ENCODE results near the gene NFKB1.

NFKB1 gene

GRCh38 chr4:102518703-102519131 is 17.6 kb downstream of the NFKB1 start:
- H3K27me3 ChIP-seq (ENCODE audit: low read depth, low read length), result no peaks in the 10 kb centered on the region
- no peaks in the 10 kb centered on the region for H3K36me3 ChIP-seq (ENCODE audit: control insufficient read depth in 1 of 2, insufficient read depth in 2 of 2, low read length in 2 of 2)
- no peak overlapping the region for H3K27ac ChIP-seq (ENCODE audit: low read length)
- H3K9me3 ChIP-seq (ENCODE audit: control insufficient read depth in 1 of 2, low read length in 2 of 2), result no peaks in the 10 kb centered on the region
- peaks cover 4 to 14% of the 10 kb centered on the region in 2 donors for H3K4me1 ChIP-seq (ENCODE audit: control insufficient read depth in 1 of 2, insufficient read depth in 2 of 2, low read length in 2 of 2)
- no peak overlapping the region for H3K4me3 ChIP-seq (ENCODE audit: low read depth in 1 of 2, low read length in 2 of 2)

- no peaks in the 10 kb centered on the region for H3K9me3 ChIP-seq (ENCODE audit: control insufficient read depth in 1 of 2, low read length in 2 of 2)
- H3K36me3 ChIP-seq (ENCODE audit: control insufficient read depth in 1 of 2, insufficient read depth in 2 of 2, low read length in 2 of 2), result no peaks in the 10 kb centered on the region
- no peak overlapping the region for H3K27ac ChIP-seq (ENCODE audit: low read length)
- peaks cover 4 to 14% of the 10 kb centered on the region in 2 donors for H3K4me1 ChIP-seq (ENCODE audit: control insufficient read depth in 1 of 2, insufficient read depth in 2 of 2, low read length in 2 of 2)
- no peak overlapping the region for H3K4me3 ChIP-seq (ENCODE audit: low read depth in 1 of 2, low read length in 2 of 2)
- H3K27me3 ChIP-seq (ENCODE audit: low read depth, low read length), result no peaks in the 10 kb centered on the region
Measured at GRCh38 chr4:102519925-102520324, 18.8 kb downstream of the NFKB1 start.

GRCh38 chr4:102521570-102521969 is 20.4 kb downstream of the NFKB1 start:
- Histone ChIP-seq H3K36me3 (ENCODE audit: control insufficient read depth in 1 of 2, insufficient read depth in 2 of 2, low read length in 2 of 2) (peaks cover 0 to 2% of the 10 kb centered on the region in 2 donors), H3K4me1 (ENCODE audit: control insufficient read depth in 1 of 2, insufficient read depth in 2 of 2, low read length in 2 of 2) (peaks cover 4 to 14% of the 10 kb centered on the region in 2 donors)

GRCh38 chr4:102522031-102522440 is 20.9 kb downstream of the NFKB1 start:
- Histone ChIP-seq H3K27me3 (ENCODE audit: low read depth, low read length) (no peaks in the 10 kb centered on the region), H3K9me3 (ENCODE audit: control insufficient read depth in 1 of 2, low read length in 2 of 2) (no peaks in the 10 kb centered on the region), H3K27ac (ENCODE audit: low read length) (no peak overlapping the region), H3K4me3 (ENCODE audit: low read depth in 1 of 2, low read length in 2 of 2) (no peak overlapping the region), H3K4me1 (ENCODE audit: control insufficient read depth in 1 of 2, insufficient read depth in 2 of 2, low read length in 2 of 2) (peaks cover 4 to 14% of the 10 kb centered on the region in 2 donors), H3K36me3 (ENCODE audit: control insufficient read depth in 1 of 2, insufficient read depth in 2 of 2, low read length in 2 of 2) (peaks cover 0 to 2% of the 10 kb centered on the region in 2 donors)

More at GRCh38 chr4:102521570-102521969, 20.4 kb downstream of the NFKB1 start:
- H3K27me3 ChIP-seq (ENCODE audit: low read depth, low read length), result no peaks in the 10 kb centered on the region
- no peak overlapping the region for H3K4me3 ChIP-seq (ENCODE audit: low read depth in 1 of 2, low read length in 2 of 2)
- H3K27ac ChIP-seq (ENCODE audit: low read length), result no peak overlapping the region
- H3K9me3 ChIP-seq (ENCODE audit: control insufficient read depth in 1 of 2, low read length in 2 of 2), result no peaks in the 10 kb centered on the region

GRCh38 chr4:102524691-102525090 is 23.5 kb downstream of the NFKB1 start:
- Histone ChIP-seq H3K9me3 (ENCODE audit: control insufficient read depth in 1 of 2, low read length in 2 of 2) (no peaks in the 10 kb centered on the region), H3K27me3 (ENCODE audit: low read depth, low read length) (no peaks in the 10 kb centered on the region), H3K4me1 (ENCODE audit: control insufficient read depth in 1 of 2, insufficient read depth in 2 of 2, low read length in 2 of 2) (peaks cover 0 to 4% of the 10 kb centered on the region in 2 donors), H3K4me3 (ENCODE audit: low read depth in 1 of 2, low read length in 2 of 2) (no peak overlapping the region), H3K36me3 (ENCODE audit: control insufficient read depth in 1 of 2, insufficient read depth in 2 of 2, low read length in 2 of 2) (peaks cover 2 to 5% of the 10 kb centered on the region in 2 donors), H3K27ac (ENCODE audit: low read length) (no peak overlapping the region)

GRCh38 chr4:102525097-102525496 is 23.9 kb downstream of the NFKB1 start:
- Histone ChIP-seq H3K4me1 (ENCODE audit: control insufficient read depth in 1 of 2, insufficient read depth in 2 of 2, low read length in 2 of 2) (peaks cover 0 to 4% of the 10 kb centered on the region in 2 donors), H3K36me3 (ENCODE audit: control insufficient read depth in 1 of 2, insufficient read depth in 2 of 2, low read length in 2 of 2) (peaks cover 2 to 5% of the 10 kb centered on the region in 2 donors), H3K9me3 (ENCODE audit: control insufficient read depth in 1 of 2, low read length in 2 of 2) (no peaks in the 10 kb centered on the region), H3K27ac (ENCODE audit: low read length) (no peak overlapping the region), H3K4me3 (ENCODE audit: low read depth in 1 of 2, low read length in 2 of 2) (no peak overlapping the region), H3K27me3 (ENCODE audit: low read depth, low read length) (no peaks in the 10 kb centered on the region)

GRCh38 chr4:102525504-102525903 is 24.3 kb downstream of the NFKB1 start:
- Histone ChIP-seq H3K27me3 (ENCODE audit: low read depth, low read length) (no peaks in the 10 kb centered on the region), H3K9me3 (ENCODE audit: control insufficient read depth in 1 of 2, low read length in 2 of 2) (no peaks in the 10 kb centered on the region), H3K27ac (ENCODE audit: low read length) (no peak overlapping the region), H3K4me1 (ENCODE audit: control insufficient read depth in 1 of 2, insufficient read depth in 2 of 2, low read length in 2 of 2) (peaks cover 0 to 4% of the 10 kb centered on the region in 2 donors), H3K36me3 (ENCODE audit: control insufficient read depth in 1 of 2, insufficient read depth in 2 of 2, low read length in 2 of 2) (peaks cover 4 to 5% of the 10 kb centered on the region in 2 donors), H3K4me3 (ENCODE audit: low read depth in 1 of 2, low read length in 2 of 2) (no peak overlapping the region)

- Histone ChIP-seq H3K4me3 (ENCODE audit: low read depth in 1 of 2, low read length in 2 of 2) (no peak overlapping the region), H3K9me3 (ENCODE audit: control insufficient read depth in 1 of 2, low read length in 2 of 2) (no peaks in the 10 kb centered on the region), H3K27me3 (ENCODE audit: low read depth, low read length) (no peaks in the 10 kb centered on the region), H3K27ac (ENCODE audit: low read length) (no peak overlapping the region), H3K36me3 (ENCODE audit: control insufficient read depth in 1 of 2, insufficient read depth in 2 of 2, low read length in 2 of 2) (peaks cover 5 to 9% of the 10 kb centered on the region in 2 donors), H3K4me1 (ENCODE audit: control insufficient read depth in 1 of 2, insufficient read depth in 2 of 2, low read length in 2 of 2) (peaks cover 0 to 4% of the 10 kb centered on the region in 2 donors)
Measured at GRCh38 chr4:102526532-102526931, 25.4 kb downstream of the NFKB1 start.

GRCh38 chr4:102527695-102528283 is 26.6 kb downstream of the NFKB1 start:
- Histone ChIP-seq H3K4me1 (ENCODE audit: control insufficient read depth in 1 of 2, insufficient read depth in 2 of 2, low read length in 2 of 2) (no peaks in the 10 kb centered on the region), H3K36me3 (ENCODE audit: control insufficient read depth in 1 of 2, insufficient read depth in 2 of 2, low read length in 2 of 2) (peaks cover 5 to 9% of the 10 kb centered on the region in 2 donors), H3K4me3 (ENCODE audit: low read depth in 1 of 2, low read length in 2 of 2) (no peak overlapping the region), H3K27ac (ENCODE audit: low read length) (no peak overlapping the region), H3K27me3 (ENCODE audit: low read depth, low read length) (no peaks in the 10 kb centered on the region), H3K9me3 (ENCODE audit: control insufficient read depth in 1 of 2, low read length in 2 of 2) (no peaks in the 10 kb centered on the region)

GRCh38 chr4:102529977-102530376 is 28.8 kb downstream of the NFKB1 start:
- no peaks in the 10 kb centered on the region for H3K9me3 ChIP-seq (ENCODE audit: control insufficient read depth in 1 of 2, low read length in 2 of 2)

GRCh38 chr4:102530986-102531385 is 29.8 kb downstream of the NFKB1 start:
- Histone ChIP-seq H3K36me3 (ENCODE audit: control insufficient read depth in 1 of 2, insufficient read depth in 2 of 2, low read length in 2 of 2) (peaks cover 5 to 7% of the 10 kb centered on the region in 2 donors), H3K4me3 (ENCODE audit: low read depth in 1 of 2, low read length in 2 of 2) (no peak overlapping the region), H3K27ac (ENCODE audit: low read length) (no peak overlapping the region), H3K9me3 (ENCODE audit: control insufficient read depth in 1 of 2, low read length in 2 of 2) (no peaks in the 10 kb centered on the region), H3K27me3 (ENCODE audit: low read depth, low read length) (no peaks in the 10 kb centered on the region), H3K4me1 (ENCODE audit: control insufficient read depth in 1 of 2, insufficient read depth in 2 of 2, low read length in 2 of 2) (no peaks in the 10 kb centered on the region)

More at GRCh38 chr4:102529977-102530376, 28.8 kb downstream of the NFKB1 start:
- Histone ChIP-seq H3K36me3 (ENCODE audit: control insufficient read depth in 1 of 2, insufficient read depth in 2 of 2, low read length in 2 of 2) (peaks cover 5 to 9% of the 10 kb centered on the region in 2 donors), H3K4me1 (ENCODE audit: control insufficient read depth in 1 of 2, insufficient read depth in 2 of 2, low read length in 2 of 2) (no peaks in the 10 kb centered on the region), H3K27me3 (ENCODE audit: low read depth, low read length) (no peaks in the 10 kb centered on the region), H3K4me3 (ENCODE audit: low read depth in 1 of 2, low read length in 2 of 2) (no peak overlapping the region), H3K27ac (ENCODE audit: low read length) (no peak overlapping the region)

GRCh38 chr4:102531462-102531861 is 30.3 kb downstream of the NFKB1 start:
- no peaks in the 10 kb centered on the region for H3K27me3 ChIP-seq (ENCODE audit: low read depth, low read length)
- H3K4me3 ChIP-seq (ENCODE audit: low read depth in 1 of 2, low read length in 2 of 2), result no peak overlapping the region
- no peaks in the 10 kb centered on the region for H3K4me1 ChIP-seq (ENCODE audit: control insufficient read depth in 1 of 2, insufficient read depth in 2 of 2, low read length in 2 of 2)
- no peak overlapping the region for H3K27ac ChIP-seq (ENCODE audit: low read length)
- H3K36me3 ChIP-seq (ENCODE audit: control insufficient read depth in 1 of 2, insufficient read depth in 2 of 2, low read length in 2 of 2), result peaks cover 5 to 7% of the 10 kb centered on the region in 2 donors
- no peaks in the 10 kb centered on the region for H3K9me3 ChIP-seq (ENCODE audit: control insufficient read depth in 1 of 2, low read length in 2 of 2)
